ENCODE measurements around the gene GCM1. TPM values are rescaled to one million over a fixed set of nuclear protein-coding genes. Genes with fewer than 3 reads are reported as not detected.

Gene GCM1
- total RNA-seq, 1 donor from 2014 or later, result not detected

DNA sequence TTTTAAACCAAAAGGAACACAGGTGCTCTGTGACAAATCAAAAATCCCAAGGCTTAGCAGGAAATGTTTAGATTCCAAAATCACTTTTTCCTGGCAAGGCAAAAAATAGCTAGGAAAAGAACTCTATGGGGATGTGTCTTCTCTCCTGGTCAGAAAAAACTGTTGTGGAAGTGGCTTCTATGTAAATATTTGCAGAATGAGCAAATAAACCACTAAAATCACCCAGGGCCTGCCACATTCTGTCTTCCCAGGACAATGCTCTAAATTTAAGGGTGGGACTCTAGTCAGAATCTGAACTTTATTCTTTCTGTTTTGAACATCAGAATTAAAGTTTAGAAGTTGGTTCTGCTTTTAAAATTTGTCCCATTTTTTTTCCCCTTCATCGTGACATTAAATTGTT, 29.3 kb downstream of the GCM1 start:
- Mint-ChIP-seq H3K4me1 (ENCODE audit: unreplicated experiment) (peaks cover 3% of the 10 kb centered on the region), H3K9me3 (ENCODE audit: unreplicated experiment) (peaks cover under 1% of the 10 kb centered on the region), H3K27me3 (ENCODE audit: unreplicated experiment) (peaks cover 5% of the 10 kb centered on the region), H3K36me3 (ENCODE audit: low read depth, unreplicated experiment) (peaks cover 5% of the 10 kb centered on the region), H3K4me3 (ENCODE audit: unreplicated experiment) (no peak overlapping the region), H3K27ac (ENCODE audit: unreplicated experiment) (no peak overlapping the region)
- DNase-seq (ENCODE audit: low spot score), result no peak
- TF ChIP-seq, protein P1, sequence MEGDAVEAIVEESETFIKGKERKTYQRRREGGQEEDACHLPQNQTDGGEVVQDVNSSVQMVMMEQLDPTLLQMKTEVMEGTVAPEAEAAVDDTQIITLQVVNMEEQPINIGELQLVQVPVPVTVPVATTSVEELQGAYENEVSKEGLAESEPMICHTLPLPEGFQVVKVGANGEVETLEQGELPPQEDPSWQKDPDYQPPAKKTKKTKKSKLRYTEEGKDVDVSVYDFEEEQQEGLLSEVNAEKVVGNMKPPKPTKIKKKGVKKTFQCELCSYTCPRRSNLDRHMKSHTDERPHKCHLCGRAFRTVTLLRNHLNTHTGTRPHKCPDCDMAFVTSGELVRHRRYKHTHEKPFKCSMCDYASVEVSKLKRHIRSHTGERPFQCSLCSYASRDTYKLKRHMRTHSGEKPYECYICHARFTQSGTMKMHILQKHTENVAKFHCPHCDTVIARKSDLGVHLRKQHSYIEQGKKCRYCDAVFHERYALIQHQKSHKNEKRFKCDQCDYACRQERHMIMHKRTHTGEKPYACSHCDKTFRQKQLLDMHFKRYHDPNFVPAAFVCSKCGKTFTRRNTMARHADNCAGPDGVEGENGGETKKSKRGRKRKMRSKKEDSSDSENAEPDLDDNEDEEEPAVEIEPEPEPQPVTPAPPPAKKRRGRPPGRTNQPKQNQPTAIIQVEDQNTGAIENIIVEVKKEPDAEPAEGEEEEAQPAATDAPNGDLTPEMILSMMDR (IDR thresholded peaks at IDR 0.05; ENCODE audit: unreplicated experiment), result no peak

DNA sequence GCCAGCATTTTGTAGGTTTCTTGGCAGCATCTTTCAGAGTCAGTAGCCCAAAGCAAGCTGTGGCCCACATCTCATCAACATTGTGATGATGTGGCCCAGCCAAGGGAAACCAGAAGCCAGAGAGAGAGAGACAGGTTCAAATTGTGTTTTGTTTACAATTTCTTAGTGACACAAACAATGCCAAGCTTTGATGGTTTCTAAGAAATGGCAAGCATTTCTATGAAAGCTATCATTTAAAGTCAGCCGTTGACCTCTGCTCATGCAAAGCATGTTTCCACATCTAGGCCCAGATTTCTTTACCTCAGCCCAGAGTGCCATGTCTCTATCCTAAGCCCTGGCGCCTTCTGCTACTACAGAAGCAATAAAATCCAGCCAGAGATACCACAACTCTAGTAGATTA, 32.9 kb downstream of the GCM1 start:
- TF ChIP-seq, protein P1 (IDR thresholded peaks at IDR 0.05; ENCODE audit: unreplicated experiment), result no peak
- Mint-ChIP-seq H3K9me3 (ENCODE audit: unreplicated experiment) (peaks cover 3% of the 10 kb centered on the region), H3K4me3 (ENCODE audit: unreplicated experiment) (no peak overlapping the region), H3K4me1 (ENCODE audit: unreplicated experiment) (peaks cover 3% of the 10 kb centered on the region), H3K36me3 (ENCODE audit: low read depth, unreplicated experiment) (peaks cover 5% of the 10 kb centered on the region), H3K27ac (ENCODE audit: unreplicated experiment) (no peak overlapping the region), H3K27me3 (ENCODE audit: unreplicated experiment) (peaks cover 5% of the 10 kb centered on the region)
- DNase-seq (ENCODE audit: low spot score), result no peak

DNA sequence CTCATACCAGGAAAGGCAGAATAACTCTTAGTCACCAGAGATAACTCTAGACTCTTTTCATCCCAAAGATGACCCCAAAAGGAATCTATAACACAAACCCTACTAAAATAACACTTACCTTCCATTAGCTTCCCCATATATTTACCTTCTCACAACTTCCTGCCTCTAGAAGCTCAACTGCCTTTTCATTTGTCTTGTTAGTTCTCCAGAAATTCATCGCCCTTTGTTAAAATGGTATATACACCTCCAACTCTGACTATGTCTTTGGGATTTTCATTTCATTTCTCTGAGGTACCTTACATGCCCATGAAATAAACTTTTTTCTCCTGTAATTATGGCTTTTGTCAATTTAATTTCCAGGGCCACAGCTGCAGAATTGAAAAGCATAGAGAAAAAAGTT, 33.5 kb downstream of the GCM1 start:
- Mint-ChIP-seq H3K4me1 (ENCODE audit: unreplicated experiment) (no peaks in the 10 kb centered on the region), H3K27ac (ENCODE audit: unreplicated experiment) (no peak overlapping the region), H3K27me3 (ENCODE audit: unreplicated experiment) (peaks cover 5% of the 10 kb centered on the region), H3K9me3 (ENCODE audit: unreplicated experiment) (peaks cover 3% of the 10 kb centered on the region), H3K4me3 (ENCODE audit: unreplicated experiment) (no peak overlapping the region), H3K36me3 (ENCODE audit: low read depth, unreplicated experiment) (peaks cover 5% of the 10 kb centered on the region)
- DNase-seq (ENCODE audit: low spot score), result no peak
- TF ChIP-seq, protein P1 (IDR thresholded peaks at IDR 0.05; ENCODE audit: unreplicated experiment), result no peak

DNA sequence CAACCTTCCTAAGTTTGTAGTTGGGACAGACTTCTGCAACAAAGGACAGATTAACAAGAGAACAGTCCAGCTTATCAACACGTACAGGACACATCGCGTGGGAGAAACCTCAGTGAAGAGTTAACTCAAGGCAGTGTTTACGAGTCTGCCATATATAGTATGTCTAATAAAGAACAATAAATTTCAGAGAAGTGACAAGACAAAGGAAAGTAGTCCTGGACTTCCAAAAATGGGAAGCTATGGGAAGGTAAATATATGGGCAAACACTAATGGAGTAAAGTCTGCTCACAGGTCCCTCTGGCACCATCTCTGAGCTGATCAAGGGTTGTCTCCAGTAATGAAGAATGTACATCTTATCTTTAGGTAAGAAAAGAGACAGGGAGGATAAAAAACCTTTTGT, 34.9 kb downstream of the GCM1 start:
- H3K36me3 Mint-ChIP-seq (ENCODE audit: low read depth, unreplicated experiment), result peaks cover 5% of the 10 kb centered on the region
- H3K27me3 Mint-ChIP-seq (ENCODE audit: unreplicated experiment), result peaks cover 4% of the 10 kb centered on the region
- no peak for DNase-seq (ENCODE audit: low spot score)
- TF ChIP-seq, protein P1 (IDR thresholded peaks at IDR 0.05; ENCODE audit: unreplicated experiment), result no peak
- H3K4me3 Mint-ChIP-seq (ENCODE audit: unreplicated experiment), result no peak overlapping the region
- no peaks in the 10 kb centered on the region for H3K4me1 Mint-ChIP-seq (ENCODE audit: unreplicated experiment)
- no peak overlapping the region for H3K27ac Mint-ChIP-seq (ENCODE audit: unreplicated experiment)
- peaks cover 3% of the 10 kb centered on the region for H3K9me3 Mint-ChIP-seq (ENCODE audit: unreplicated experiment)

DNA sequence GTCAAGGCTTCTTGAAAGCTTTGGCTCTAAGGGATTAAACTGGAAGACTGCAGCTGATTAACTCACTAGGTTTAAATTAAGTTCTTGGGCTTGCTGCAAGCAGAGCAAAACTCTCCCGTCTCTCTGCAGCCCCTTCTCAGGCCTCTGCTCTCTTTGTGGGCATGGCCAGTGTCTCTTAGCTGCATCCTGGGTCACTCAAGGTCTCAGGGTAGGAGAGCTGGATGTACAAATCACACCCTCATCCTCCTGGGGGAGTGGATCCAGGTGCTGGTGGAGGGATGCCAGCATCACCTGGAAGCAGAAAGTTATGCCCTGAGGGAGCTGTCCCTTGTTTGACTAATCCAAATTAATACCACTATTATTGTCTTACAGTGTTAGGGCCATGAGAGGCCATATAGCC, 35.8 kb downstream of the GCM1 start:
- TF ChIP-seq, protein P1 (IDR thresholded peaks at IDR 0.05; ENCODE audit: unreplicated experiment), result no peak
- Mint-ChIP-seq H3K4me1 (ENCODE audit: unreplicated experiment) (no peaks in the 10 kb centered on the region), H3K27ac (ENCODE audit: unreplicated experiment) (no peak overlapping the region), H3K4me3 (ENCODE audit: unreplicated experiment) (no peak overlapping the region), H3K9me3 (ENCODE audit: unreplicated experiment) (peaks cover 3% of the 10 kb centered on the region), H3K36me3 (ENCODE audit: low read depth, unreplicated experiment) (peaks cover 5% of the 10 kb centered on the region), H3K27me3 (ENCODE audit: unreplicated experiment) (peaks cover 1% of the 10 kb centered on the region)
- no peak for DNase-seq (ENCODE audit: low spot score)

Measured in endothelial cell (in vitro differentiated cells).